Mesendoderm (in vitro differentiated cells): Measurements from ENCODE around the gene PACSIN1.

ENCODE experiments used
- DNase-seq: peaks from one replicate; pipeline ENCODE4 v3.0.0; 2013
- H2AK5ac ChIP-seq: 2 replicates; pipeline ENCODE4 v1.6.1; 2013; ENCODE audit warnings: low read length, inconsistent platforms
- H2BK120ac ChIP-seq: 2 replicates; pipeline ENCODE4 v1.6.1; 2013; ENCODE audit warnings: low read depth, mild to moderate bottlenecking, low read length, moderate library complexity, mixed read lengths
- H2BK15ac ChIP-seq: replicated peaks from 2 replicates; pipeline ENCODE4 v1.6.1; 2013; ENCODE audit warnings: low read depth, mild to moderate bottlenecking, moderate library complexity
- H2BK5ac ChIP-seq: 2 replicates; pipeline ENCODE4 v1.6.1; 2013; ENCODE audit warnings: low read length, inconsistent platforms
- H3K18ac ChIP-seq: 2 replicates; pipeline ENCODE4 v1.6.1; 2013; ENCODE audit warnings: mild to moderate bottlenecking, low read length, mixed read lengths
- H3K23ac ChIP-seq: one replicate; pipeline ENCODE4 v1.6.1; 2013; ENCODE audit warnings: low read length
- H3K27ac ChIP-seq: 2 replicates; pipeline ENCODE4 v1.5.1; 2013; ENCODE audit warnings: low read depth, mild to moderate bottlenecking, inconsistent platforms, low read length, moderate library complexity
- H3K27me3 ChIP-seq: 2 replicates; pipeline ENCODE4 v1.6.1; 2013; ENCODE audit warnings: low read length, control low read depth, mild to moderate bottlenecking, inconsistent platforms; ENCODE audit not compliant: insufficient read depth, poor library complexity
- H3K36me3 ChIP-seq: 2 replicates; pipeline ENCODE4 v1.6.1; 2013; ENCODE audit warnings: low read length, inconsistent platforms; ENCODE audit not compliant: control insufficient read depth, insufficient read depth
- H3K4ac ChIP-seq: one replicate; pipeline ENCODE4 v1.6.1; 2013; ENCODE audit warnings: low read depth, mild to moderate bottlenecking, low read length, moderate library complexity
- H3K4me1 ChIP-seq: 2 replicates; pipeline ENCODE4 v1.6.1; 2013; ENCODE audit warnings: low read depth, low read length, inconsistent platforms; ENCODE audit not compliant: control insufficient read depth
- H3K4me2 ChIP-seq: 2 replicates; pipeline ENCODE4 v1.6.1; 2013; ENCODE audit warnings: low read length
- H3K4me3 ChIP-seq: 2 replicates; pipeline ENCODE4 v1.5.1; 2013; ENCODE audit warnings: mild to moderate bottlenecking, low read length
- H3K56ac ChIP-seq: one replicate; pipeline ENCODE4 v1.6.1; 2013; ENCODE audit warnings: low read length
- H3K79me1 ChIP-seq: 2 replicates; pipeline ENCODE4 v1.6.1; 2013; ENCODE audit warnings: low read length, inconsistent platforms
- H3K79me2 ChIP-seq: 2 replicates; pipeline ENCODE4 v1.6.1; 2013; ENCODE audit warnings: mild to moderate bottlenecking, low read length; ENCODE audit not compliant: control insufficient read depth, insufficient read depth
- H3K9ac ChIP-seq: 2 replicates; pipeline ENCODE4 v1.6.1; 2013; ENCODE audit warnings: low read length, inconsistent platforms
- H4K5ac ChIP-seq: one replicate; pipeline ENCODE4 v1.6.1; 2013; ENCODE audit warnings: low read length
- H4K8ac ChIP-seq: one replicate; pipeline ENCODE4 v1.6.1; 2013; ENCODE audit warnings: low read depth, mild to moderate bottlenecking, control low read depth, low read length, moderate library complexity
- WGBS: extraction: QIAGEN DNeasy Blood & Tissue Kit; methylation state at CpG from one replicate; pipeline ENCODE4 v1.1.7; 2013; ENCODE audit warnings: low lambda C conversion rate, missing lambda C conversion rate; ENCODE audit not compliant: insufficient coverage; ENCODE audit errors: extremely low coverage; 5-methylcytosine and 5-hydroxymethylcytosine counted together

The PACSIN1 gene

GRCh38 chr6:34466242-34467185 lies 638 bp downstream of the PACSIN1 start:
- Histone ChIP-seq H2BK5ac (no peak overlapping the region), H3K4me1 (no peaks in the 10 kb centered on the region), H3K56ac (peak overlapping the region; percentile 58), H2BK120ac (no peak overlapping the region), H3K4me2 (peak overlapping the region; percentile 45), H3K23ac (no peak overlapping the region), H3K18ac (no peak overlapping the region), H3K4ac (no peak overlapping the region), H2AK5ac (no peak overlapping the region), H4K8ac (no peak overlapping the region), H3K79me1 (no peaks in the 10 kb centered on the region), H2BK15ac (no peak overlapping the region), H3K36me3 (no peaks in the 10 kb centered on the region), H4K5ac (no peak overlapping the region), H3K79me2 (no peaks in the 10 kb centered on the region), H3K27me3 (no peaks in the 10 kb centered on the region), H3K9ac (peak overlapping the region; percentile 27), H3K4me3 (peak overlapping the region; percentile 10), H3K27ac (no peak overlapping the region)
- DNase-seq = no peak
- WGBS = no CpG with 5 or more reads among the region's 28 CpGs

GRCh38 chr6:34468378-34468892 lies 2.6 kb downstream of the PACSIN1 start:
- WGBS = no CpG with 5 or more reads among the region's 4 CpGs
- Histone ChIP-seq H2BK15ac (no peak overlapping the region), H3K36me3 (no peaks in the 10 kb centered on the region), H3K9ac (no peak overlapping the region), H4K8ac (no peak overlapping the region), H3K4me2 (no peak overlapping the region), H3K79me2 (no peaks in the 10 kb centered on the region), H2BK5ac (no peak overlapping the region), H3K4ac (no peak overlapping the region), H3K23ac (no peak overlapping the region), H3K27ac (no peak overlapping the region), H2AK5ac (no peak overlapping the region), H3K4me3 (no peak overlapping the region), H3K27me3 (no peaks in the 10 kb centered on the region), H2BK120ac (no peak overlapping the region), H3K79me1 (no peaks in the 10 kb centered on the region), H4K5ac (no peak overlapping the region), H3K4me1 (no peaks in the 10 kb centered on the region), H3K56ac (no peak overlapping the region), H3K18ac (no peak overlapping the region)
- DNase-seq = no peak

- H3K4ac ChIP-seq = no peak overlapping the region
- H3K18ac ChIP-seq = no peak overlapping the region
- no peak overlapping the region for H2BK5ac ChIP-seq
- no peak overlapping the region for H2BK15ac ChIP-seq
- no peak for DNase-seq
- no peak overlapping the region for H2BK120ac ChIP-seq
- H4K5ac ChIP-seq = no peak overlapping the region
- H3K23ac ChIP-seq = no peak overlapping the region
- no peak overlapping the region for H4K8ac ChIP-seq
- no peaks in the 10 kb centered on the region for H3K79me2 ChIP-seq
- no peak overlapping the region for H3K27ac ChIP-seq
- WGBS = no CpG with 5 or more reads among the region's 3 CpGs
- no peaks in the 10 kb centered on the region for H3K4me1 ChIP-seq
- H3K27me3 ChIP-seq = no peaks in the 10 kb centered on the region
- no peak overlapping the region for H3K9ac ChIP-seq
- no peak overlapping the region for H3K4me2 ChIP-seq
- no peaks in the 10 kb centered on the region for H3K36me3 ChIP-seq
- H3K79me1 ChIP-seq = no peaks in the 10 kb centered on the region
- no peak overlapping the region for H3K56ac ChIP-seq
- no peak overlapping the region for H2AK5ac ChIP-seq
- no peak overlapping the region for H3K4me3 ChIP-seq
Observed at GRCh38 chr6:34469499-34469898, 3.6 kb downstream of the PACSIN1 start.

GRCh38 chr6:34472425-34472824 lies 6.5 kb downstream of the PACSIN1 start:
- Histone ChIP-seq H2AK5ac (no peak overlapping the region), H4K8ac (no peak overlapping the region), H3K36me3 (no peaks in the 10 kb centered on the region), H3K27me3 (no peaks in the 10 kb centered on the region), H3K4me1 (no peaks in the 10 kb centered on the region), H2BK15ac (no peak overlapping the region), H3K79me1 (no peaks in the 10 kb centered on the region), H4K5ac (no peak overlapping the region), H3K27ac (no peak overlapping the region), H3K4me2 (no peak overlapping the region), H3K23ac (no peak overlapping the region), H3K9ac (no peak overlapping the region), H3K4ac (no peak overlapping the region), H3K18ac (no peak overlapping the region), H3K79me2 (no peaks in the 10 kb centered on the region), H2BK120ac (no peak overlapping the region), H3K4me3 (no peak overlapping the region), H2BK5ac (no peak overlapping the region), H3K56ac (no peak overlapping the region)
- DNase-seq = no peak
- no CpG with 5 or more reads among the region's 5 CpGs for WGBS

- no peak overlapping the region for H4K5ac ChIP-seq
- H3K4me1 ChIP-seq = no peaks in the 10 kb centered on the region
- no peak overlapping the region for H2BK5ac ChIP-seq
- H2BK120ac ChIP-seq = no peak overlapping the region
- no peak overlapping the region for H3K9ac ChIP-seq
- H3K27ac ChIP-seq = no peak overlapping the region
- H2AK5ac ChIP-seq = no peak overlapping the region
- H4K8ac ChIP-seq = no peak overlapping the region
- H2BK15ac ChIP-seq = no peak overlapping the region
- no peak overlapping the region for H3K4me3 ChIP-seq
- no peak overlapping the region for H3K56ac ChIP-seq
- no peak overlapping the region for H3K18ac ChIP-seq
- H3K23ac ChIP-seq = no peak overlapping the region
- H3K79me1 ChIP-seq = no peaks in the 10 kb centered on the region
- H3K4ac ChIP-seq = no peak overlapping the region
- no peak overlapping the region for H3K4me2 ChIP-seq
- peak; percentile 62 for DNase-seq
- no peaks in the 10 kb centered on the region for H3K36me3 ChIP-seq
- no peaks in the 10 kb centered on the region for H3K79me2 ChIP-seq
- no CpG with 5 or more reads among the region's 1 CpG for WGBS
- H3K27me3 ChIP-seq = no peaks in the 10 kb centered on the region
Observed at GRCh38 chr6:34473967-34474366, 8.1 kb downstream of the PACSIN1 start.
